Measurements from ENCODE around the gene TCHP.

Gene TCHP

GRCh38 chr12:109921982-109922381 lies 21.9 kb downstream of the TCHP start:
- Histone ChIP-seq H3K27me3 (no peaks in the 10 kb centered on the region), H3K27ac (no peak overlapping the region), H3K36me3 (peaks cover 98% of the 10 kb centered on the region), H3K4me1 (ENCODE audit: control insufficient read depth in 1 of 2, insufficient read depth in 1 of 2, low read depth in 1 of 2, low read length in 1 of 2) (no peaks in the 10 kb centered on the region), H3K4me3 (ENCODE audit: low read depth in 1 of 2, low read length in 1 of 2) (no peak overlapping the region), H3K9me3 (no peaks in the 10 kb centered on the region)
- no peak for TF ChIP-seq CTCF (IDR thresholded peaks at IDR 0.05)

- TF ChIP-seq CTCF (IDR thresholded peaks at IDR 0.05), result no peak
- H3K36me3 ChIP-seq, result peaks cover 97% of the 10 kb centered on the region
- H3K27me3 ChIP-seq, result no peaks in the 10 kb centered on the region
- no peaks in the 10 kb centered on the region for H3K9me3 ChIP-seq
- H3K4me1 ChIP-seq (ENCODE audit: control insufficient read depth in 1 of 2, insufficient read depth in 1 of 2, low read depth in 1 of 2, low read length in 1 of 2), result no peaks in the 10 kb centered on the region
- no peak overlapping the region for H3K27ac ChIP-seq
- H3K4me3 ChIP-seq (ENCODE audit: low read depth in 1 of 2, low read length in 1 of 2), result no peak overlapping the region
These were observed 23.0 kb downstream of the TCHP start for GRCh38 chr12:109923038-109923437.

DNA sequence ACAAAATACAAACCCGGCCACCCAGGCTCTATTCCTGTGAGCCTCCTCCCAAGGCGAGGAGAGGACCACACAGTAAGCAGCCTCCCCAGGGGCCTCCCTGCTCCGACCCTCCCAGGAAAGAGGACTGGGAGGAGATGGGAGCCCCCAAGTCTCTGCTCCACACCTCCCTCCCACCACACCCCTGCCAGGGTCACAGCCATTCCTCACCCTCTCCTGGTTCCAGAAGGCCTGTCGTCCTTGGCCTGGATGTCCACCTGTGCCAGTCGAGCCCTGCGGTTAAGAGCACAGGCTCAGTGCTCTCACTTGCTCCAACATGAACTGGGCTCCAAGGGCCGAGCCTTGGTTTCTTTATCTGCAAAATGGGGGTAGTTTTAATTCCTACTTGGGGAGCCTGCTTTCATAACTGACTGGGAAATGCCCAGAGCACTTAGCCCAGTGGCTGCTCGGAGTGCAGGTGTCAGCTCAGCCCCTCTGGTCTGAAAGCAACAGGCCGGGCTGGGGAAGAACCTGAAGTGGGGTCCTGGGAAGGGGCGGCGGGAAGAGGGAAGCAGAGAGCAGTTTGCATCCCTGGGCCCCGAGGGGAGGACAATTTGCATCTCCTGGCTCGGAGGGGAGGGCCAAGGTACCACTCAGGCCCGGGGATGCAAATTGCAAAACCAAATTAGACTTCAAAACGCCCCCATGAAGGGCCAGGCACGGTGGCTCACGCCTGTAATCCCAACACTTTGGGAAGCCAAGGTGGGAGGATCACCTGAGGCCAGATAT lies 23.6 kb downstream of the TCHP start:
- Histone ChIP-seq H3K27me3 (no peaks in the 10 kb centered on the region), H3K27ac (no peak overlapping the region), H3K9me3 (no peaks in the 10 kb centered on the region), H3K36me3 (peaks cover 97% of the 10 kb centered on the region), H3K4me1 (ENCODE audit: control insufficient read depth in 1 of 2, insufficient read depth in 1 of 2, low read depth in 1 of 2, low read length in 1 of 2) (no peaks in the 10 kb centered on the region), H3K4me3 (ENCODE audit: low read depth in 1 of 2, low read length in 1 of 2) (no peak overlapping the region)
- TF ChIP-seq CTCF (IDR thresholded peaks at IDR 0.05), result no peak

GRCh38 chr12:109925185-109925840 lies 25.2 kb downstream of the TCHP start:
- no peaks in the 10 kb centered on the region for H3K4me1 ChIP-seq (ENCODE audit: control insufficient read depth in 1 of 2, insufficient read depth in 1 of 2, low read depth in 1 of 2, low read length in 1 of 2)
- H3K36me3 ChIP-seq, result peaks cover 97% of the 10 kb centered on the region
- H3K9me3 ChIP-seq, result no peaks in the 10 kb centered on the region
- TF ChIP-seq CTCF (IDR thresholded peaks at IDR 0.05), result no peak
- H3K27me3 ChIP-seq, result no peaks in the 10 kb centered on the region
- H3K27ac ChIP-seq, result no peak overlapping the region
- H3K4me3 ChIP-seq (ENCODE audit: low read depth in 1 of 2, low read length in 1 of 2), result no peak overlapping the region

DNA sequence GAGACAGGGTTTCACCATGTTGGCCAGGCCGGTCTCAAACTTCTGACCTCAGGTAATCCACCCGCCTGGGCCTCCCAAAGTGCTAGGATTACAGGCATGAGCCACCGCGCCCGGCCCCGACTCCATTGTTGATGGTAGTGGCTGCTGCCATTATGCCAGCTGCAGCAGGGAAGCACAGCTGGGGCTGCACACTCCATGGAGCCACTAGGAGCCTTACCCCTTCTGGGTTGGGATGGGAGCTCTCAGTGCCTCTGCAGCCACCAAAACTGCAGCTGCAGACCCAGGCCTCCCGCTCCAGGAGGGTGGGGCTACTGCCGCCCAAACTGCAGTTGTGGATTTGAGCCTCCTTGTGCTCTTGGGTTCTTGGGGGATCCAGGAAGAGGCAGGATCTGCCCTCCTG lies 25.9 kb downstream of the TCHP start:
- no peak for TF ChIP-seq CTCF (IDR thresholded peaks at IDR 0.05)
- H3K27me3 ChIP-seq, result no peaks in the 10 kb centered on the region
- H3K4me1 ChIP-seq (ENCODE audit: control insufficient read depth in 1 of 2, insufficient read depth in 1 of 2, low read depth in 1 of 2, low read length in 1 of 2), result no peaks in the 10 kb centered on the region
- no peaks in the 10 kb centered on the region for H3K9me3 ChIP-seq
- no peak overlapping the region for H3K4me3 ChIP-seq (ENCODE audit: low read depth in 1 of 2, low read length in 1 of 2)
- no peak overlapping the region for H3K27ac ChIP-seq
- H3K36me3 ChIP-seq, result peaks cover 97% of the 10 kb centered on the region
